GM19324 (cell line): ENCODE data around the gene MXRA7.
"Not testable (repeated sequence)": the region's sequence is repeated elsewhere in the genome, so short reads cannot be mapped to it uniquely, and the experiment has no call there.

Experiments
- ATAC-seq: cut with Tn5 transposase; IDR thresholded peaks from one replicate; pipeline ENCODE4 v1.9.1; 2021; ENCODE audit warnings: mild to moderate bottlenecking, moderate library complexity; ENCODE audit not compliant: unreplicated experiment, low FRiP score

The MXRA7 gene

GRCh38 chr17:76710863-76711611 is at the start of gene MXRA7:
Gene MXRA7 (minus strand): TSS chr17:76710965. CDS start chr17:76710946, 19 bp downstream.
- no peak for ATAC-seq

- no peak for ATAC-seq
These were observed 47.8 kb upstream of the MXRA7 start for GRCh38 chr17:76758570-76758969.

GRCh38 chr17:76757256-76757655 is 46.5 kb upstream of the MXRA7 start:
- no peak for ATAC-seq

- ATAC-seq, result no peak
These were observed 44.5 kb upstream of the MXRA7 start for GRCh38 chr17:76755285-76755684.

- ATAC-seq, result no peak
These were observed 42.5 kb upstream of the MXRA7 start for GRCh38 chr17:76753061-76753961.

- ATAC-seq, result no peak
These were observed 41.2 kb upstream of the MXRA7 start for GRCh38 chr17:76752006-76752405.

- ATAC-seq, result no peak
These were observed 40.7 kb upstream of the MXRA7 start for GRCh38 chr17:76751416-76751993.

- no peak for ATAC-seq
These were observed 37.9 kb upstream of the MXRA7 start for GRCh38 chr17:76748657-76749056.

GRCh38 chr17:76747716-76748363 is 37.1 kb upstream of the MXRA7 start:
- ATAC-seq, result no peak

GRCh38 chr17:76745785-76746184 is 35.0 kb upstream of the MXRA7 start:
- ATAC-seq, result not testable (repeated sequence)

GRCh38 chr17:76744747-76745146 is 34.0 kb upstream of the MXRA7 start:
- no peak for ATAC-seq

GRCh38 chr17:76742958-76743357 is 32.2 kb upstream of the MXRA7 start:
- ATAC-seq, result no peak

GRCh38 chr17:76740329-76741118 is 29.8 kb upstream of the MXRA7 start:
- ATAC-seq, result no peak

- ATAC-seq, result not testable (repeated sequence)
These were observed 28.9 kb upstream of the MXRA7 start for GRCh38 chr17:76739568-76740115.

GRCh38 chr17:76738468-76738850 is 27.7 kb upstream of the MXRA7 start:
- no peak for ATAC-seq

GRCh38 chr17:76737676-76738467 is 27.1 kb upstream of the MXRA7 start, which contains the start of gene MFSD11:
Gene MFSD11 (plus strand): TSS chr17:76738119. CDS start chr17:76738353, 234 bp downstream.
- ATAC-seq, result peak; percentile 71

GRCh38 chr17:76737082-76737675 is 26.4 kb upstream of the MXRA7 start, which contains the start of gene SRSF2:
Gene SRSF2 (minus strand): TSS chr17:76737331. CDS start chr17:76737160, 171 bp downstream.
- peak; percentile 82 for ATAC-seq
